Measurements from ENCODE around the gene MITF.

MITF gene

DNA sequence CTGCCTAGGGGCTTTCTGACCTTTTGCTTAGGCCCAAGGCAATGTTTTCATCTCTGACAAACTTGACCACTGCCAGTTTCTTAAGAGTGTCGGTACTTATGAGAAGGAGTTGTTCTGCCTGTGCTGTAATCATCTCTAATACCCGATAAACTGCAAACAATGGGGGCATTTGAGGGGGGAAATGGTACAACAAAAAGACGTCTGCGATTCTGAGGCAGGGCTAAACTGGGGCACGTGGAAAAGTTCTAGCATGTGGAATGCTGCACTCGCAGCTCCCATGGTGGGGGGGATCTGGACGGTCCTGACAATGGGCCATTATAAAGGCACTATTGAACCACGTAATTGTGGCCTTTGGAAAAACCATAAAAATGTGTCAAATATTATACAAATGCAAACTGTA lies 187.1 kb downstream of the MITF start:
- DNase-seq: no peak

DNA sequence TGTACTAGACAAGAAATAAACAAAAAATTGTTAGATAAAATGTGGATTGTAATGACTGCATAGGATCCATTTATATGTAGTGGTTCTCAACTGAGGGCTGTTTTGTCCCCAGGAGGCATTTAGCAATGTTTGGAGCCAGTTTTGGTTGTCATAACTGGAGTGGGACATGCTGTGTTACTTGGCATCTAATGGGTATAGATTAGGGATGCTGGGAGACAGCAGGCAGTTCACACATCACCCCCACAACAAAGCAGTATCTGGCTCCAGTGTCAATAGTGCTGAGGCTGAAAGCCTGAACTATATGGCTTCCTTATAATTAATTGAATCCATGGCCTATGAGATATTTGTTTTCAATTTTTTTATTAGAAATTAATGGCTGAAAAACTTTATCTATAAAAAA lies 188.3 kb downstream of the MITF start:
- DNase-seq: no peak

DNA sequence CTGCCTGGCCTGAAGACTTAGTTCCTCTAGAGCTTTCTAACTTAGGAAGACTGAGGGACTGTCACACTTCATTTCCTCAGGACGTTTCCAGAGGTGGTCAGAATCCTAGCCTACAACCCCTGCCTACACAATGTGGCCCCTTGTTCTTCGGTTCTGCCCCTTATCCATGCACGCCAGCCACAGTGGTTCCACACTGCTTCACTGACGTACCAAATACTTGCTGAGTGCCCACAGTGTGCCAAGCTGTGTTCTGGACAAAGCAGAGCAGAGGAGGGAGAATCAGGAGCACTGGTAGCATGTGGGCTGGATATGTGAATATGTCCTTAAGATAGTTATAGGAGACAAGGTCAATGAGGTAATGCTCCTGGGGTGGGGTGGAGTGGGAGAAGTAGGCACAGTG lies 189.8 kb downstream of the MITF start:
- DNase-seq: no peak

DNA sequence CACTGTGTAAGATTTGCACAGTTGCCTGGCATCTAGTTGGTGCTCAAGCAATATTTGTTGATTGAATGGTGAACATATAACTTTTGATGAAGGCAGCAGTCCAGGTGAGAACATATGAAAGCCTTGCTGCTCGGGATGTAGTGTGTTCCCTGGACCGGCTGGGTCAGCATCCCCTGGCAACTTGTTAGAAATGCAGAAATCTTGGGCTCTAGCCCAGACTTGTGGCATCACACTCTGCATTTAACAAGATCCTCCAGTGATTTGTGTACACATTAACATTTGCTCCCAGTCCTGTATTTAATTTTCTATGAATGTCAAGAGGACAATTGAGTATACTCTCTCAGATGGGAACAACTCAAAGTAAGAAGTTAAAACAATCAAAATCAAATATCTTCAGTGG lies 191.3 kb downstream of the MITF start:
- no peak for DNase-seq

DNA sequence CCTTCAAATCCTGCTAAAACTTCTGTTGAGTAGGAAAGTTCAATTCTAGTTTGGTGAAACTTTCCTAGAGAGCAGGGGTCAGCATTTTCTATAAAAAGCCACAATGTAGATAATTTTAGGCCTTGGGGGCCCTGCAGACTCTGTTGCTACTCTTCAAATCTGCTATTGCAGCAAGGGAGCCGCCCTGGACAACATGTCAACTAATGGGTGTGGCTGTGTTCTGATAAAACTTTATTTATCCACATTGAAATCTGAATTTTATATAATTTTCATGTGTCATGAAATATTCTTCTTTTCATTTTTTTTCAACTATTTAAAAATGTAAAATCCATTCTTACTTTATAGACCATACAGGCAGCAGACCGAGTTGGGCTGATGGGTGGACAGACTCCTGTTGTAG lies 192.8 kb downstream of the MITF start:
- no peak for DNase-seq

DNA sequence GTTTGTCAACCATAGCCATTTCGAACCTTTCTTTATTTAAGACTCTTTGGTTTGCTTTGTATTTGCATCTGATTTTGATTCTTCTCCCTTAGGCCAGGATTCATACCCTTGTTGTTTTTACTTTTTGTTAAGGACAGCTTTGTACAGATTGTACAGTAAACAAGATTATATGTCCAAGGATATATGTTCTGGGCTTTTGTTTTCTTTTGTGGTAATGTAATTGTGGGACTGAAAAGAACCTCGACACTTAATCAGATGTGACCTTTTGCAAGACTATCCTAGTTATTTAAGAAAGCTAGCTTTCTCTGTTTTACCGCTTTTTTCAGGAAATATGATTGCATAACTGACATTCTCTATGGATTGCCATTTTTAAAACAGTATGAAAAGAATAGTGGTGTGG lies 193.2 kb downstream of the MITF start:
- no peak for DNase-seq

DNA sequence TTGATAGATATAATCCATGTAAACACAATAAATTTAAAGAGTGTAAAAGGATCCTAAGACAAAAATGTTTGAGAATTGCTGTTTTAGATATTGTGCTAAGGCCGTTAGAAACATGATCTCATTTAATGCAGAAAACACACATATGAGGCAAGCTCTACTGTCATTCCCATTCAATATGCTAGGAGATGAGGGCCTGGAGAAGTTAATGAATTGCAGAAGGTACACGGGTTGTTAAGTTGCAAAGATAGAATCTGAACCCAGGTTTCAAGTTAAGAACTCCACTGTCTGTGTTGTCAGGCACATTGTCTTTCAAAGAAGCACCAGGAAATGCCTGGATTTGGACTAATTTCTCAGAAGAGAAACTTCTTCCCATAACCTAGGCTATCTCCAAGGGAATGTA lies 195.1 kb downstream of the MITF start:
- no peak for DNase-seq

DNA sequence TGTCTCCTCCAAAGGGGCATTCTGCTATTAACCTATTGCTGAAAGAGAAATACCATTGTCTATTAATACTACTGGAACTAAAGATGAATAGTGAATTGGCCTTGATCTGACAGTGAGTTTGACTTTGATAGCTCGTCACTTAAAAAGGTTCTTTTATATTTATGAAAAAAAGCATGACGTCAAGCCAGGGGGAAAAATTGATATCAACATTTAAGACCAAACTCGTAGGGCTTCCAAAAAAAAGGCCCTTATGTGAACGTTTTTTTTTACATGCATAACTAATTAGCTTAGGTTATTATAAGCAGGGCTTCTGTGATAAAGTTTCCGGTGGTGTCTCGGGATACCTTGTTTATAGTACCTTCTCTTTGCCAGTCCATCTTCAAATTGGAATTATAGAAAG lies 197.0 kb downstream of the MITF start:
- DNase-seq: no peak

DNA sequence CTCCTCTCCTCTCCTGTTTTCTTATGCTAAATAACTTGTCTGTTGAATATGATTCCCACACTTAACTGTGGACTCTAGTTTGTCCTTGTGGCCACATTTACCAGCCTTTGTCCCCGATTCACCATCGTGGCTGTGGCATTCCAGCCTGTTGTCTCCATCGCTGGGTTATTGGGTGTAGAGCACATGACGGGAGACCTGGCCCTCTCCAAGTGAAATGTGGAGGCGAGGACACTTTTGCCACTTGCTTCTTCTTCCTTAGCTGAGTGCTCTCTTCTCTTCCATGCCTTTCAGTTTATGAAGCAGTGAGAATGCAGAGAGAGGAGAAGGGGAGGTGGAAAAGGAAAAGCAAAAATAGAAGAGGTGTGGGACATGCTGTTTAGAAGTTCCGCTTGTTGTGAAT lies 198.8 kb downstream of the MITF start:
- DNase-seq: no peak

DNA sequence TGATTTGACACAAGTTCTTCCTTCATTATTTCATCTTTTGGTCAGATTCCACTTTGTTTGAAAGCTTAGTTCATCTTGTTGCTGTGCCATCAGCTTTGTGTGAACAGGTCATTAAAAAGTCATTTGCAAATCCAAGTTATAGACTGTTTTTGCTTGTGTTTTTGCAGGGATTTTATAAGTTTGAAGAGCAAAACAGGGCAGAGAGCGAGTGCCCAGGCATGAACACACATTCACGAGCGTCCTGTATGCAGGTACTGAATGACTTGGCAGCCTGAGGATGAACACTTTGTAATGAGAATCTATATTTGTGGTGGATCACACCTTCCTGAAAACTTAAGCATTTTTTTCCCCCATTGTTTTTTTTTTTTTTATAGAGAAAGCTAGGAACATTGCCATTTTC lies 199.7 kb downstream of the MITF start:
- no peak for DNase-seq

DNA sequence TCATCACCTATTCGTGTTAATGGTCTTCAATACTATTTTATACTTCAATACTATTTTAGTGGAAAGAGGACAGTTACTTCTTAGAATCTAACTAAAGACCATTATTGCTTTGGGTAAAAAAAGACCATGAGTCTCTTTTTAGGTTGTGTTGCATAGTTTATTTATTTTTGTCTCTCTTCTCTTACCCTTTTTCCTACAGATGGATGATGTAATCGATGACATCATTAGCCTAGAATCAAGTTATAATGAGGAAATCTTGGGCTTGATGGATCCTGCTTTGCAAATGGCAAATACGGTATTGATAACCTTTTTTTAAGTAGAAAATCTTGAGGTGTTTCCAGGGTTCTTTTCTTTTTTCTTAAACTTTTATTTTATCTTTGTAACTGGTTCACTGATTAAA lies 201.8 kb downstream of the MITF start:
- no peak for DNase-seq

DNA sequence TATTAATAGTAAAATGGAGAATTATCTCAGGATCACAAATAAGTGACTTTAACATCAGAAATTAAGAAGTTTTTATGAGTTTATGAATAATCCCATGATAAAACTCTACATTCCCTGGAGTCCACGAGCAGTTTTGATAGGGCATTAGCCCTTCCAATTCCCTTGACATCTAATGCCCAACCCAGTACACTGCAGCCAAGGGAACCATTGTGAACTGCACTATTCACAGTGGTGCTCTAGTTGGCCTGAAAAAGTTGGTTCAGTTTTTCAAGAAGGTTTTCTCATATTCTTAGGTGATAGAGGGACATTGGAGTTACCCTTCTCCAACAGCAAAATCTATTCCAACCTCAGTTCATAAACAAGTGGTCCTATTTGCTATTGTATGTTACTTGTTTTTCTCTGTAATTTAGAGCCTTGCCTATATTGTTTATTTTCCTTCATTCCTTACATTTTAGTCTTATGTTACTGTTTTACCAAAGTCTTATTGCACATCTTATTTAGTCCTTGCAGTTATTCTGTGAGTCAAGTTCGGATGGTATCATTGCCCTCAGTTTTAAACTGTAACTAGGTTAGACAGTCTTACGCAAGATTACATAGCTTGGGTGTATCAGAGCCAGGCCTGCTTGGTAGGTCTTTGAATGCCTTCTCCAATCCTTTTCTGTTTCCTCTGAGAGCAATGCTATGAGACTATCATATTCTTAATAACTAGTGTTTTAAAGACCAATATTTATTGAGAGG lies 202.3 kb downstream of the MITF start:
- no peak for DNase-seq

DNA sequence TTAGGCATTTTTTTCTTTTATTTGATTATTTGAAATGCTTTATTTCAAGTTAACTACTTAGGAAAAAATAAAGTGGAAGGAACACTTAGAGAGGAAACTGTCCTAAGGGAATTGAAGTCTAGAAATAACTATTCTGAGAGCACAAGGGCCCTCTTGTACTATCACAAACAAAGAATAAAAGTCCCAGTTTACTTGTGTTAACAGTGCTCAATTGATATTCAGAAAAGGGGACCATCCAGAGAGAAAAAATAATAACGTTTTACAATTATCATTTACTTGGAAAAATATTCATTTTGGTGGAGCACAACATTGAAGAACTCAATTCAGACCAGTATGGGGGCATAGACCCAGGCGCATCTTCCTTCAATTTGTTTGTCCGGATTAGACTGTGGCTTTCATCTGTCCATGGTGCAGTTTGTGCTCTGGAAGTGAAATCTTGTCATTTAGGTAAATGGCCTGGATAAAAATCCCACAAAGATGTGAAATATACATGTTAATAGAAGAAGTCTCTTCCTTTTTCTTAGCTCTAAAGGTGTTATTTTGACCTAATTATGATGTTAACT lies 205.7 kb downstream of the MITF start:
- DNase-seq: no peak

DNA sequence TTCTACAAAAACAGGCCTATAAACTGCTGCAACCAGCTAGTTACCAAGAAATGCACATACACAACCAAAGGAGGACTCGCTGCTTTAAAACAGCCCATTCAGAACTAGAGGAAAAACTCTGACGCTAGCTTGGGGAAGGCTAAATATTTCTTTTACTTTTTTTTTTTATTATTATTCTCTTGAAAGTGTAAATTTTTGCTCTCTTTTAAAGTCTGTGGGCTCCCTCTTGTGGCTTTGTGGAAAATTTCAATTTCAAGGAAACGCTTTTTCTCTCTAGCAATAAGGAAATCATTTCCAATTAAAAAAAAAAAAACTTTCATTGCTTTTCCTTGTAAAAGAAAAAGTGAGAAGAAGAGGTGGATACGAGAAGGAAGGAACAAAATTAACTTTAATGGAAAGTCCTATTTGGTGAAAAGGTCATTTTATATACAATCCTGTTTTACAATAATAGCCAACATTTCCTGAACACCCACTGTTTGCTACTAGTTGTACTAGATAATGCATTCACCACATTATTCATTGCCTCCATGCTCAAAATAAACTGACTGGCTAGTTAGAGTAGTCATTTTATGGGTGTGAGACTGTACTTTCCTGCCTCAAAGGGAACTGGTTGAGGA lies 209.1 kb downstream of the MITF start:
- DNase-seq: no peak

DNA sequence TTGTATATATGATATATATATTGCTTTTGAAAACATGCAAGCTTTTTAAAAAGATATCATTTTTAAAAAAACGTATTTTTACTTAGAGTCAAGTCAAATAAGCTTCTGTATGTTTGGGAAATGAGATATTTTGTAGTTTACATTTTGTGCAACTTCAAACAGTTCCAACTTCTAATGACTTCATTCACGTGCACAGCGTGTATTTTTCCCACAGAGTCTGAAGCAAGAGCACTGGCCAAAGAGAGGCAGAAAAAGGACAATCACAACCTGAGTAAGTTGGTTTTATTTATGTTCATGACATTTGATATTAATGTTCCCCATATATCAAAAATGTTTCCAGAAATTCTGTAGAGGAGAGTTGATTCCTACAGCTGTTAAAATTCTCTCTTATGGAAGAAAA lies 212.4 kb downstream of the MITF start:
- DNase-seq: no peak

DNA sequence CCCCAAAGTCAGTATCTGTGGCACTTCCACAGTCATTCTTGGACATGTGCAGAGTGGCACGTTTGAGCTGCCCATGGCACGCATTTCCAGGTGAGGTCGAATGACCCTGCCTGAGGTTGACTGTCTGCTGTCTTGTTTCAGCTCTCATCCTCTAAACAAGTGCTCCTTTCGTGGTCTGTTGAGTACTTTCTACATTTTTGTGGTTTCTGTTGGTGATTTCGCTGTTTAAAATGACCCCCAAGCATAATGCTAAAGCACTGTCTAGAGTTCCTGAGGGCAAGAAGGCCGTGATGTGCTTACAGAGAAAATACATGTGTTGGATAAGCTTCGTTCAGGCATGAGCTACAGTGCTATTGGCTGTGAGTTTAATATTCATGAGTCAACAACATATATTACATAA lies 220.3 kb downstream of the MITF start:
- DNase-seq: no peak

DNA sequence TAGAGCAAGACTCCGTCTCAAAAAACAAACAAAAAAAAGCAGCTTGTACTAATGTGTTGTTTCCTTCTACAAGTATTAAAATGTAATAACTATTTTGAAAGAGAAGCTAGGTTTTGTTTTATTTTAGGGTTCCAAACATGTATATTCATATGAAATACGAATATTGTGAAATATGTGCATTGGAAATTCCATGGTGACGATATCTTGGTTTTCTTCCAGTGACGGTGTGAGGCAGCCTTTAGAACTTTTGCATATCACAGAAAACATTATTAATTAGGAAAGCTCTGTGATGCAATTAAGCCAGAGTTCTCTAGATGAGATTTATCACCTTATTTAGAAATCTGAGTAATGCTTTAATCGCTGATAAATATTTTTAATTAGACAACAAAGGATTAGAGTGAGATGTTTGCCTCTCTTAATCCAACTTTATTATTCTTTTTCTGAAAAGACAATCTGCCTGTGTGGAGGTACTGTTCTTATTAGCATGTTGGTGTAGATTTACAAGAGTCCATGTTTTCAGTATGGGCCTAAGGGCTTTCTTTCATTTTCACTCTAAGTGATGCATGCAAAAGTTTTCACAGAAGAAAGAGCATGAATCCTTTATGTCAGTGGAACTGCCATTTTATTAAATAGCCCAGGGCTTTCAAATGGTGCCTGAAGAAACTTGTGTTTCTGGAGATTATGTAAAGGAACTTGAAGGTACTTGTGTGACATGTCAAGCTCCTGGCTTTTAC lies 222.6 kb downstream of the MITF start:
- DNase-seq: no peak

DNA sequence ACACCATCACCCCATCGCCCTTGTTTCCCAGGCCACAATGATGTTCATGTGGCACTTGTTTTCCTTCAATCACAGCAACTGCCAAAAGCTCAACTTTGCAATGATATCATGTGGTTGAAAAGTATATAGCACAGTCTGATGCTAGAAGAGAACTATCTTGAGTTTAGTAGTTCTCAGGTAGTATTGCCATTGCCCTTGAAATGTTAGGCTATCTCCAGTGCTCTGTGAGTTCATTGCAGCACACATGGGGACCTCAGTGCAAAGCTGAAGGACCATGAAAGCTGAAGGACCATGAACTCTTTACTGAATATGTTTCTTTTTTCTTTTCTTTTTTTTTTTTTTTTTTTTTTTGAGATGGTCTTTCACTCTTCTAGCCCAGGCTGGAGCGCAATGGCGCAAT lies 224.4 kb downstream of the MITF start:
- DNase-seq: no peak

DNA sequence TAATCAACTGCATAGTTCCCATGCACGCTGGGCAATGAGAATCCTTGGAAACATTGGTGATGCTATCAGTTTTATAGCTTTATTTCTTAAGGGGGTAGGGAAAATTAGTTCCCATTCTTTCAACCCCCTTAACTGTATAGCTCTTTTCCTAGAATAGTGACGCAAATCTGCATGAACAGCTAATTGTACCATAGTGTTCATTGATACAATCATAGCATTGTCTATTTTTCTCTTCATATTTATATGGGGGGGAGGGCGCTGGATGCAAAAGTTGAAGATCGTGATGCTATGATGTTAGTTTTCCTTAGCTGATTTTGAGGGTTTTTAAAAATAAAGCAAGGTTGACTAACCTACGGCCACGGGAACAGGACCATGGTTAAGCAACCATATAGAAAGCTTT lies 227.9 kb downstream of the MITF start:
- no peak for DNase-seq

DNA sequence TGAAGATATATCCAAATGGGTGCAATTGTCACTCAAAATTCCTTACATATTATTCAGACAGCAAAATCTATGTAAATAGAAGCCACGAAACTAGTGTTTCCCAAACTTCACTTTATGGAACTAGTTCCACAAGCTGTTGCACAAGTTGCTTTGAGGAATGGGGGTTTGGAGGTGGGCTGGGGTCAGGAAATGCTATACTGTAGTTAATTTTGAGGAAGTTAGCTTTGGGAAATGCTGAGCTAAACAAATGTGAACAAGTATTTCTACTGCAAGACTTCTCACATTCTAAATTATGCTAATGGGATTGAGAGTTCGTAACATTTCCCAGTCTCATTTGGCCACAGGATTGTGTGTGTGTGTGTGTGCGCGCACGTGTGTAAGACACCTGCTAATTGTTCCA lies 231.6 kb downstream of the MITF start:
- no peak for DNase-seq

DNA sequence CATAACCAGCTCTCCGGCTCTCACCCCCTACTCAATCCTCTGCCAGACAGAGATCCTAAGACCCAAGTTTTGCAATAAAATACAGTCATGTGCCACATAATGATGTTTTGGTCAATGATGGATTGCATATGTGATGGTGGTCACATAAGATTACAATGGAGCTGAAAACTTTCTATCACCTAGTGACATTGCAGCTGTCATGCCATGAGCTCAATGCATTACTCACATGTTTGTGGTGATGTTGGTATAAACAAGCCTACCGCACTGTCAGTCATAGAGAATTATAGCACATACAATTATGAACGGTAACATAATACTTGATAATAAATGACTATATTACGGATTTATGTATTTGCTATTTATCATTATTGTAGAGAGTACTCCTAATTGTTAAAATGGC lies 233.4 kb downstream of the MITF start:
- DNase-seq: no peak

DNA sequence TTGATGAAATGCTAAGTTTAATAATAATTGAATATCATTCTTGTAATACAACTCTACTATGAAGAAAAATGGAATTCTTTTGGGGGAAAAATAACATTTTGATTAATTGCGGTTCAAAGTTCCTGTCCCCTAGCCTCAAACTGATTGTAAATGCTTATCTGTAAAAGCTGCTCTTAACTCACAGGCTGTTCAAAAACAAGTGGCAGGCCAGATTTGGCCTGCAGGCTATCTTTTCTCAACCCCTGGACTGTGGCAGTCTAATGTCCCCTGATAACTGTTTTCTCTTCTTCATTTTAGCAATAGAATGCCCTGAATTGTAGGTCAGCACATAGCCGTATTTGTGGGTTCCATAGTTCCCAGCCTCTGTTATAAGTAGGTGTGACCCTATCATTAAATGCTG lies 236.8 kb downstream of the MITF start:
- DNase-seq: no peak

DNA sequence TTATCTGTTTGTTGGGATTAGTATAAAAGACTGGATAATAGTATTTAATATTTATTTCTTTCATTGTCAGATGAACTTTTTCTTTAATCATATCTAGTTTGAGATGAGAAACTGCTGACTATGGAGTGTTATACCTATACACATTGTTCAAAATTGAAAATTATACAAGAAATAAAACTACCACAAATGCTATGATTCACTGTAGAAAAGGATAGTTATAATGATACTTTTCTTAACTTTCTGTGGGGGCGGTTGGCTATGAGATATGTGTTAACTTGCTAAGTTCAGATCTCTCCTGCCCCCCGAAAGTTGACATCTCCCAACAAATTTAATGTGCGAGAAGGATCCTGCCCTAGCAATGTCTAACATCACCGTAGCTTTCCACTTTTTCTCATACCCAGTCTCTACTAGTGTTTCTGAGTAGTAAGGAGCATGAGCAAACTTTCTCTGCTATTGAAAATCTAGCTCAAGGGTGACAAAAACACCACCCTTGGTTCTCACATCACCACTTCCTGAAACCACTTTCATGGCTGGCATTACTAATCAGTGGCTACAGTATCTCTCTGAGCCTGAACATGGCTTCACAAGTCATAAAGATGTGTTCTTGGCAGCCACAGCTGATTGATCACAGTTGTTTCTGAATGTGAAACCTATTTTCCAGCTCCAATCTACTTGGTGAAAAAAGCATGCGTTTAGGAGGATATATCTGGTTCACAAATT lies 244.4 kb downstream of the MITF start:
- no peak for DNase-seq

Measured in activated CD8-positive, alpha-beta memory T cell treated with anti-CD3 and anti-CD28 coated beads, Interleukin-2, amount 50 U/mL, for 48 hours (primary cell).